NCI-H187 (cell line): ENCODE measurements around the gene LRRC4C.

ENCODE experiments used
- DNase-seq, 2 experiments: peaks; one replicate each; lab custom pipeline; 2025; lab: John Stamatoyannopoulos, UW

Gene LRRC4C

DNA sequence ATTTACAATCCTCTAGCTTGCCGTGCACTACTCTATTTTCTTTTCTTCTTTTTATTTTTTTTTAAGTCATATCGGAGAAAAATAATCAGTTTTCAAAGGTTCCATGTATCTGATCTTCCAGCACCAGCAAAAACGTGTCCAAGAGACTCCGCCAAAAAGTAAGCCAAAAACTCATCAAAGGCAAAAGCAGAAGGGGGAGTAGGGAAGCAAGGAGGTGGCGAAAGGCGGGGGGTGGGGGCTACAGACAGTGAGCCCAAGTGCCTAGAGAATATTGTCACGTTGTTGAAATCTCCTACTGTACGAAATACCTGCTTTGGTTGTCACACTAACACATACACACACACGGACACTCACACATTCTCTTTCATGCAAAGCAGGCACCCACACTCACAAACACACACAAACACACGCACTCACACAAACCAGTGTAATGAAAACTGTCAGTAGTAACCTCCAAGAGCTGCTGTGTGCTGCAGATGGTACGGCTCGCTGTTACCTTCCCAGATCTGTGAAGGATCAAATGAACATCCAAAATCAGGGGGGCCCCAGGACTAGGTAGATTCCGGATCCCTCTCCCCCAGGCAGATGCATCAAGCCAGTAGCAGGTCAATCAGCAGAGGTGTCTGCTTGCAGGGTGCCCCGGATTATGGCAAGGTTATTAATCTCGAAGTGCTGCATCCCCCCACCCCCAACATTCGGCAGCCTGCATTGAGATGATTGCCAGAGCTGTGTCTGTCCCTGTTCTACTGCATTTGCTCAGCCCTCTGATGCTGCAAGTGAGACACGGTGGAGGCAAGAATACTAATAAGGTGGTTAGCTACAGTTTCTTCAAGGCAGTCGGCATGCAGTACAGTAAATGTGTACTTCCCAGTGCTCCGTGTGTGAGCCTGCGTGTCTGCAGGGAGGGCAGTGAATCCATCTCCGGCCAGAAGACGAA is at the start of gene LRRC4C:
TSS of gene LRRC4C (minus strand) at position 188 of the 937 bp plus-strand sequence.
- DNase-seq: no peak

DNA sequence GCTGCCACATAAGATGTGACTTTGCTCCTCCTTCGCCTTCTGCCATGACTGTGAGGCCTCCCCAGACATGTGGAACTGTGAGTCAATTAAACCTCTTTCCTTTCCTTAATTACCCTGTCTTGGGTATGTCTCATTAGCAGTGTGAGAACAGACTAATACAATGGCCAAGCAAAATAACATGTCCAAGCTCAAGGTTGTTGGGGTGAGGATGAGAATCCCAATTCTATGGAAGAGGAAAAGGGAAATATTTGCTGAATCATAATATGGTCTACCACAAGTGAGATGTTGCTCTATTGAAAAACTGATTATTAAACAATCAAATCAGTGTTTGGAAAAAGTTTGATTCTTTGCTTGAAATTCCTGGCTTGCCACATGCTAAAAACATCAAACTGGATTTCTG is 48.7 kb upstream of the LRRC4C start:
- no peak for DNase-seq

DNA sequence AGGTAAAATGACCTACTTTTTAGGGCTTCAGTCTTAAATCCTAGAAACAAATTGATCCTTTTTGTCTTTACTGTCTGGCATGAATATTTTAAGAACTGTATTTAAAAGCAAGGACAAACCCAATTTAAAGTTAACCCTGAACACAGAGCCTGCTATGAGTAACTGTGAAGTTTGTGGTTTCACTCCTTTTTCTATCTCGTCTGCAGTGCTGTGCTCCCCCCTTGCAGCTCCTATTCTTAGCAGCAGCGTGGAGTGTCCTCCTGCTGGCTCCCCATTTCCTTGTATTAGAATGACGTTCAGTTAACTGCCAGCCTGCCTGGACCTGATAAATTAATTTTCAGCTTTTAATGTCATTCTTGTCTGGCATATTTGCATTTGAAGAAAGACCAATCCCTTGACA is 40.0 kb upstream of the LRRC4C start:
- DNase-seq: no peak

DNA sequence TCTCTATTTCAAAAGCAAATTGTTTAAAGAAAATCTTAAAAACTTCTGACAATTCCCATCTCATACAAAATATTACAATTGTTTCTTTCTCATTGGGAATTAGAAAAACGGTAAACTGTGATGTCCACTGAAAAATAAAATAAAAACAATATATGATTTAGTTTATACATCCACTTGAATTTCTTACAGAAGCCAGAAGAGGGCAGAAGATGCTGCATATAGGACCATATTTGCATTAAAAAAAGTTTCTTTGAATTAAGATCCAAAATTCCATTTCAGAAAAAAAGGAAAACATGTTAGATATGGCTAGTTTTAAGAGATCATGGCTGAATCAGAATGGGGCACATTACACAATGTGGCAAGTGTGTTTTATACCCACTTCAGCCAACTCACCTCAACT is 39.3 kb upstream of the LRRC4C start:
- no peak for DNase-seq

DNA sequence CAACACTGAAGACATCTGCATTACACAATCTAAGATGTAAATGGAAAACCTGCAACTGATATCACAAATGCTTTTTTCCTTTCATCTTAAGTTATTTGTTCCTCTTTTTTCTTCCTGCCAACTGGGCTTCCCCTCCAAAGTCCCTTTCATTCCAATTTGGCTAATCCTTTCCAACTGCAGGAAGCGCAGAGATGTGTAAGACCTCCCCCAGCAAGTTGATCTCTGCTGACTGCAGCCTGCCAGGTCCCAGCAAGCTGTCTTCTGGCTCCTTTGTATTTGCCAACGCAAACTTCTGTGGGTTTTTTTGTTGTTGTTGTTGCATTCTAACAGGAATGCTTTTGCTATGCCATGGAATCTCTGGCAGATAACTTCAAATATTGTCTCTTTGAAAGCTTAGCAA is 38.5 kb upstream of the LRRC4C start:
- no peak for DNase-seq

DNA sequence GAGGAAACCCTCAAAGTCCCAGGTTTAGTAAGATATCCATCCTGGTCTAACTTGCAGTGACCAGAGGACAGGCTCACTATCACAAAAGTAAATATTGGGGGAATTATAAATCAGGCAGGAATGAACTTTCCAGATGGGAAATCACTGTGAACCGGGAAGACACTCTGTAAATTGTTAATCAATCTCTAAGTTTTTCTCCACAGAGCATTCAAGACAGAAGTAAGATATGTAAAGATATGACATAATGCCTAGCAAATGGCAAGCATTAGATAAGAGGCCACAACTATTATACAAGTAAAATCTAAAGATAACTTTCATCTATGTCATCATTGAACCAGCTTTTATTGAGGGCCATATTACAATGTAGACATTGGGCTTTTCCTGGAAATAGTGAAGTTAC is 35.3 kb upstream of the LRRC4C start:
- DNase-seq: no peak

DNA sequence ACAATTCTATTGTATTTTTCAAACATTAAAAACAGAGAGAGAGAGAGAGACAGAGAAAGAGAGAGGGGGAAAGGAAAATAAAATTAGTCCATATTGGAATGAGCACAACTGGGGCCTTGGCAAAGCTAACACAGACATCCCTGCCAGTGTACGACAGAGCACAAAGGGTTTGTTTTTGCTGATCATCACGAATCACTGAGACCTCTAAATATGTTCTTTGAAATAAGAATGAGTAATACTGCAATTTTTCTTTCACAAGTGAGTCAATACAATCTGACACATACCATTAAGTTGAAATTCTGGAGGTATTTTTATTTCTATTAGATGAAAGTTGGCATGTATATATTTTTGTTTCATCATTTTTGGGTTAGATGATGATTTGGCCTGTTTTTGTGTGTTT is 27.0 kb upstream of the LRRC4C start:
- no peak for DNase-seq

DNA sequence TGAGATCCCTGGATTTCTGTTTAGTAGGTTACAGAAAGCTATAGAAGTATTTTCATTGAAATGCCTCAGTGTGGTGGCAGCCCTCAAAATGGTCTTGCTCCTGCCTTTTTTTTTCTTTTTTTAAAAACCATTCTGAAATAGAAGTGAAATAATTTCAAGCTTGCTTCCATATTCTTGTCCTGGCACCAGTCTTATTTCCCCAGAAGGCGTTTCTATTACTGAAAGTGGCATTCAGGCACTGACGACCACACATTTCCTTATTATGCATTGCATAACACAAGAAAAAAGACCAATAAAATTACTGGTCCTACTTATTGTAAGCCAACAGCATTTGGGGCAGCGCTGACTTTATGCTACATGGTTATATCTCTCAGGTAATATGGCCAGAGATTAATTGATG is 24.5 kb upstream of the LRRC4C start:
- DNase-seq: no peak

DNA sequence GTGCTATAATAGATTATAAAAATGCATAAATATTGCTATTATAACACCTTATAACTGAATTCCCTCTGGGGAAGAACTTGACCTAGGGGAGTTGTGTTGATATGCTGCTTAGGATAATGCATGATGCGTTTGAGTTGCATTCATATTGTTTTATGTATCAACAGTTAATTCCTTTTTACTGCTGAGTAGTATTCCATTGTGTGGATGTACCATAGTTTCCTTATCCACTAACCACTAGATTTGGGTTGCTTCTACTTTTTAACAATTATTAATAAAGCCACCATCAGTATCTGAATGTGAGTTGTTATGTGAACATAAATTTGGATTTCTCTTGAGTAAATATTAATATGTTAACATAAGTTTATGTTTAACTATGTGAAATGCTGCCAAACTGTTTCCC is 19.7 kb upstream of the LRRC4C start:
- DNase-seq: no peak

DNA sequence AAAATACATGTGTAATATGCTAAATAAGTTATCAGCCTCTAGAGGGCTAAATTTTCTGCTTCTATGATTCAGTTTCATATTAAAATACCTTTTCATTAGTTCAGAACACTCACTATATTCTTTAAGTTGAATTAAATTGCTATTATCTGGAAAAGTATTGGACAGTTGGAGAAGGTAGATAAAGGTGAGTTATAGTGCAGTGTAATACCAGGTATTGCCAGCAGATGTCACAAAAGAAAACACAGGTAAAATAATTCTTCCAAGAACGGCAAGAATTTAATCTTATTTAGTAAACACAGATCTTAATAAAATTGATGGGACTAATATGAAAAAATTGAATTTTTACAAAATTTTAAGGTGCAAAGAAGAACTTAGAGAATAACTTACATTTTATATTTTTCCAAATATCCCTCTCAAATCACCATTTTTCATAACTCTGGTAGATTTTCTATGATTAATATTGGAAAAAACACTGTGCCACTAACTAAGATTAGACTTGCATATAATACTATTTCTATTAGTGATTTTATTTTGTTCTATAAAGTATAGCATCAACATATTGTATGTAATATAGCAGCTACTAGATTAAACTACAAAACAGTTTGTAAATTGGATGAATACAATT is 1.7 kb upstream of the LRRC4C start:
- DNase-seq: no peak

DNA sequence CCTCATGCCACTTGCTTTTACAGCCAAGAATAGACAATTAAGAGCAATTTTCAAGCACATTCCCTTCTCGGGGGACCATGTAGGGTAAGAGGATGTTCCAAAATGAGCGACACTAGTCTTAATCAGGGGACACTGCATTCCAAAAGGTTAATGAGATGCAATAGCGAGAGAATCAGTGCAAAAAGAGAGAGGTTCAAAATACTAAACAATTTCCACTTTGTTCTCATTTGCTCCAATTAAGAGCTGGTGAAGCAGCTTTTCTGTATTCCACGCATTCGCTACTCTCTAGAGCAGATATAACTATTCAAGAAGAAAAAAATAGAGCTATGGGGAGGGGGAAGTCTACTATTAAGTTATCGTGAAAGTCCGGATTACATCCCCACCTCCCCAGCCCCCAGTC is 811 bp downstream of the LRRC4C start:
- DNase-seq: no peak

DNA sequence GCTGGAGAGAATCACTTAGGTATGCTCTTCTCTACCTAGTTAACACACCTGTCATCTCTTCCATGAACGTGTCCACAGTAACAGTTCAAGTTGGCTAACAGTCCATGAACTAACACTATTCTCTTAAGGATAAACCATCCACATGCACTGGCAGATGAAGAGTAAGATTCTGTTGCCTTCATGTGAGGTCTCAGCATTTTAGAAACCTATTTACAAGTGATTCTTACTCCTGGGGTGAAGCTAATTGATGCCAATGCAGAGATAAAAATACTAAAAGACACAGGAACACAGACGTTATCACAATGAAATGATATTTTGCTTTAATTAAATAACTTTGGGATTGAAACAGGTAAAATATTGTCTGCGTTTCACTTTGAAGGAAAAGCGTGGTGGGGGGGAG is 1.3 kb downstream of the LRRC4C start:
- no peak for DNase-seq

DNA sequence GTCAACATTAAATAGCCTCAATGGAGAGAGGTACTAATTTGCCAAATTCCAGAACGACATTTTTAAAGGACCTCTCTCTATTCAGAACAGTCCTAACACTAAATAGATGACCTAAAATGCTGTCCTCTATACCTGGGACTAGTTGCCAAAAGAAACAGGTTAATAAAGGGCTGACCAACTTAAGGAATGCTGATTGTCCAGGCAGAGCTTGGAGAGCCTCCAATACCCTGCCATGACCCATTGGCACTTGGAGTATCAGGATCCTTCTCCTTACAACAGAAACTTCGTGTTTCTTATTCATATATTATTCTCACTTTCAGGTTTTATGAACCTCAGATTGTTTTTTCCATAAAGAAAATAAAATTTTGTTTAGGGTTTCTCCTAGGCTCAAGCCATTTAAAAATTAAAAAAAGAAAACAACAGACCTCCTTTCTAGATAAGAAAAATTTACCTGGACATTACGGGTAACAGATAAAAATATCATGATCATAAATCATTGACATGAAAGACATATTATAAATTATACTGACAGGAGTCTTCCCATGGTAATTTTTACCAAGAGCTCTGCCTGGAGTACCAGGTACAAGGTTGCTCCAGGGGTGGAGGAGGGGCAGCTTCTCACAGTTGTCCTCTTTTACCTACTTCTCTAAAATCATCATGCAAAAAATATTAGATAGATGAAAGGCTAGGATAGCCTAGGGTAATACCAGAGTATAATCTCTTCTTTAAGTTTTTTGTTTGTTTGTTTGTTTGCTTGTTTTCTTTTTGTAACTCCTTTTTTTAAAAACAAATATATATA is 2.0 kb downstream of the LRRC4C start:
- no peak for DNase-seq

DNA sequence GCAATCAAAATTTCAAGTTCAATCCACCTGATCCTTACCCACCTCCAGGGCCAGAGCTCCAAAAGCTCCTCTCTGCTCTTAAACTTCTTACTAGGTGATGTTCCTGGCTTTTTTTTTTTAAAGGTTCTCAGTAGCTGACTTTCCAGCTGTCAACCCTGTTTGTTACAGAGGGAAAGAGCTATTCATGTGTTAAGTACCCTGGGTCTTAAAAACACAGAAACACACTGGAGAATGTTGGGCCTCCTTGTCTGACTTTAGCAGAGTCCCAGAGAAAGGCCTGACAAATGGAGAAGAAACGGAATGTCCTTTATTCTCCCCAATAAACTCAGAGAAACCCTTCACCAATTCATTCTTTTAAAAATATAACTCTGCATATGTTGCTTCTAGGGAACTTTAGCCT is 3.2 kb downstream of the LRRC4C start:
- no peak for DNase-seq

DNA sequence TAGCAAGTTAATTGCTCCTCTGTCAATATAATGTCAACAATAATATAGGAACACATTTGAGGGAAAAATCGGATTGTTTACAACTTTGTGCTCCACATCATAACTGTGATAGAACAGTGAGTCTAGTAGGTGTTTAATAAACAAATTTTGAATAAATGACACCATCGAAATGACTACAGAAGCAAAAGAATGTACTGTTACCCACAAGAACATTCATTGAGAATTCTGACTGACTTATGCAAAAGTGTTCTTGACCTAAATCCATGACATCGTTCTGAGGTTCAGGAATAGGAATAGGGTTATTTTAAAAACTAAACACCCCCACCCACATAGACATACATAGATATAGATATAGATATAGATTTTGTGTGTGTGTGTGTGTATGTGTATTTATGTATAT is 8.4 kb downstream of the LRRC4C start:
- no peak for DNase-seq

DNA sequence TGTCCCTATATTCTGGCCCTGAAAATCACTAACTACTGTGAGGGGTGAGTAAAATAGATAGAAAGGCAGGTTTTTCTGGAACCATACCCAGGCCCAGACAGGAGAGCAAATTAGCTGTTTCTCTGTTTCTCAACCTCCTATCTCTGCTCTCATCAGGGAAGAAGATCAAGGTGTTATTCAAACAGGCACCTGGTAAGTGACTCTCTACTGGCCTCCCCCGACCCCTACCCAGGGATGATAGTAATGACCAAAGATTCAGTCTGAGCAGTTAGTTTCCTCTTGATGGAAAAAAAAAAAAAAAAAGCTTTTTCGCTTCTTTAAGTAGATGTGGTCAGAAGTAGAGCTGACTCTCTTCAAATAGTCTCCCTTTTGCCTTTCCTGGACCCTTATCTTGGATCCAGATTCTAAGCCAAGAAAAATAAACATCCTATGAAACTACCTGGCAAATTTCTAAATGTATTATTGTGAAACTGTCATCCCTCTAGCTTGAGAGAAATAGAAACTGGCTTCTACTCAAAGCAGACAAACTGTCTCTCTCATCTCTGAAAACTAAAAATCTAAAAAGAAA is 9.9 kb downstream of the LRRC4C start:
- no peak for DNase-seq

DNA sequence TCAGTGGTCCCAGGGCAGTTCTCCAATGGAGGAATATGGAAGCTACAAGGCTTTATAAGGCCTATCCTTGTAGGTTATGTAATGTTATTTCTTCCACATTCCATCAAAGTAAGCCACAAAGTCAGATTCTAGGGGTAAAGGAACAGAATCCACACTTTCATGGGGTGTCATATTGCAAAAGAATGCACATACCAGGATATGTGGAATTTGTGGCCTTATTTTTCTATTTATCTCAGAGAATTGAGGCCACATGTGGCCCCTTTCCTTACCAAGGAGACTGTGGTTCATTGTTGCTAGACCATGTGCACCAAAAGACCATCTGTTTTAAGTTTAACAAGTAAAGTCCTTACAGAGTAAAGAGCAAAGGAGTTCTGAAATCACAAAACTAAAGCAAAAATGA is 12.9 kb downstream of the LRRC4C start:
- no peak for DNase-seq

DNA sequence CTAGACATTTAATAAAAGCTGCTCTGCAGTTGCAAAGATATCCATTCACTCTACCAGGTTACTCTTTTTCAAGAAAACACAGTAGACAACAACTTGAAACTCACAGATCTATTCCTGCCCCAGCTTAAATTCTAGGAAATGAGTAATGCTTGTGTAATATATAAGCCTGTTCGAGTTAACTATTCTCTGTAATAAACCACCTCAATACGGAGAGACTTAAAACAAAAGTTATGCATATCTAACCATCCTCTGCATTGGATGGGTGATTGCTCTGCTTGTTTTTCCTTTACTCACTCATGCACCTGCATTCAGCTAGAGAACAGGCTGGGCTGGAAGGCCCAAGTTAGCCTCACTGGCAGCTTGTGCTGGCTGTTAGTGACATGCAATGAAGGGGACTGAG is 13.3 kb downstream of the LRRC4C start:
- DNase-seq: no peak

DNA sequence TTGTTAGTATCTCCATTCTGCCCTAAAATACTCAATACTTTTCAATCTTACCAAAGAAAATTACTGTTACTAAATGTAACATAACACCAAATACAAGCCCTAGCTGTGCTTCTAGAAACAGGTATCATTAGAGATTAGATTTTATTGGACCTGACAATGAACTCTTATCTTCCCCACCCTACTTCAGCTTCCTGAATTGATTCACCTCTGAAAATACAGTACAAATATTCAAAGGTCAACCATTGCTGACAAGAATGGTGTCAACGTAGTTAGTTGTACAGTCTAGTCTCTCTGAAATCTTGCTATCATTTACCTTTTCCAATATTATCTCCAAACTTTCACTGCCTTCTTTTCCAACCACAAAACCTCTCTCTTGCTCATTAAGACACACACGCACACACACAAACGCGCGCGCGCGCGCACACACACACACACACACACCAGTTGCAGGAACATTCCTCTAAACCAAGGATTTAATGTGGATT is 22.4 kb downstream of the LRRC4C start:
- no peak for DNase-seq

DNA sequence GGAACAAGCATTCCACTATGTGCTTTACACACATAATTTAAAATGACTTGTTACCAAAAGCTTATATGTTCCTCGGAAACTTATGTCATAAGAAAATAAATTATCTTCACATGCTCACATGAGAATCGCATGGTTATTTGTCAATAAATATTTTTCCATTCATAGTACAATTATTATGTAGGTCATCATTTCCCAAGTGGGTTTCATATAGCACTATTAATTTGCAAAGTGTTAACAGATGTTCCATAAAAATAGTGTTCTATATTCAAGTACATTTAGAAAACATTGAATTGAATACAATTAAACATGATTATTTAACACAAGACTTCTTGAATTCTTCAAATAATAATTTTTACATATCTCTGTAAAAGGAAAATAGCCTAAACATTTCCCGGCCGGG is 23.9 kb downstream of the LRRC4C start:
- DNase-seq: no peak

DNA sequence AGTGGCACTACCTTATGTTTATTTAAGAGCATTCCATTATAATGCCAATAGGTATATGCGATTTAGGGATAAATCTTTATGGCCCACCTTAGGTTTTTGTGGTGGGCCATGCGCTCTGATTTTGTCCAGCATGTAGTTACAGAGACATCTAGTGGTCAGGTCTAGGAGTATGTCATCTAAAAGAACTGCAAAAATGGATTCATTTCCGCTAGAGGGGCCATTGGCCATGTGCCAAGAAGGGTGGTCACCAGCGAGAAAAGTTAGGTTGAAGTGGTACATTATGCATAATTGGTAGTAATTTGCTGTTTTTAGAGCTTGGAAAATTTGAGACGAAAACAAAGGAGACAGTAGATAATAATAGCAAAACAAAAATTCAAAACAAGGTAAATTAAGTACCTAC is 27.7 kb downstream of the LRRC4C start:
- no peak for DNase-seq

DNA sequence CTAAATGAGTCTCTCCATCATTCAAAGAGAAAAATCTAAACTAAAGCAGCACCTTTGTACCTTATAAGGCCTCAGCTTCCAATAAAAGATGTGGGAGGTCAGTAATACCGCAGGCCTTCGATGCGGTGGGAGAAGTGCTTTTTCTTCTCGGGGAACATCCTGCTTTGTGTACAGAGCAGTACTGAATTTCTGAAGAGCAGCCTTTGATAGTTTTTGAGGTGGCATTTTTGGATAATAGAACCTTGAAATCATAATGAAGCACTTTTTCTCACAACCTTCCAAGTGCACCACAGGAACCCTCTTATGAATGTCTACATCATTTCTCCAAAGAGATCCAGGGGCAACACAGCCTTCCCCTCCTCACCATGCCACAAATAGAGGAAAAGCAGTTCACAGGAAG is 39.6 kb downstream of the LRRC4C start:
- no peak for DNase-seq
